GM21717 (cell line): ENCODE data around the gene DLL4.

ENCODE experiments used
- ATAC-seq: cut with Tn5 transposase; IDR thresholded peaks from one replicate; pipeline ENCODE4 v1.9.1; 2021; ENCODE audit warnings: mild to moderate bottlenecking, moderate library complexity; ENCODE audit not compliant: unreplicated experiment

Gene DLL4

DNA sequence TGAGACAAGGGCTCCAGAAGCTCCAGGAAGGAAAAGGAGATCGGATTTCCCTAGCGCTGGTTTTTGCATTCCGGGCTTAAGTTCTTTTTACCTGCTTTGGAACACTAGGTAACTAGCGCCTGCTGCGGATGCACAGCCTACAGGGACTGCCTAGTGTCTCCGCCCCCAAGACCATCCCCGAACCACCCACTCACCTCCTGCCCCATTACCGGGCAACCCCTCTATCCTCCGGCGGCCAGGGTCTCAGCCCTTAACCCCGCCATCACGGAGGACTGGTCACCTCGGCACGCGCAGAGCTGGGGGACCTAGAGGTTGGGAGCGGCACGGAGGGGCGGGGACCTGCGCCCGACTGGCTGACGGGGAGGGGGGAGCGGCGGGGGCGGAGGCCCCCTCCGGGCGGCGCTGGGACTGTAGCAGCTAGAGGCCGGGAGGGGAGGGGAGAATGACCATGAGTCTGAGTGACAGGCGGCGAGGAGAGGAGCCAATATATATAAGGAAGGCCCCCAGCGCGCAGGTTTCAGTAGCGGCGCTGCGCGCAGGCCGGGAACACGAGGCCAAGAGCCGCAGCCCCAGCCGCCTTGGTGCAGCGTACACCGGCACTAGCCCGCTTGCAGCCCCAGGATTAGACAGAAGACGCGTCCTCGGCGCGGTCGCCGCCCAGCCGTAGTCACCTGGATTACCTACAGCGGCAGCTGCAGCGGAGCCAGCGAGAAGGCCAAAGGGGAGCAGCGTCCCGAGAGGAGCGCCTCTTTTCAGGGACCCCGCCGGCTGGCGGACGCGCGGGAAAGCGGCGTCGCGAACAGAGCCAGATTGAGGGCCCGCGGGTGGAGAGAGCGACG lies at the start of gene DLL4:
TSS of gene DLL4 (plus strand) at position 520 of the 839 bp plus-strand sequence. CDS start 329 bp downstream, outside the sequence.
- ATAC-seq, result no peak

DNA sequence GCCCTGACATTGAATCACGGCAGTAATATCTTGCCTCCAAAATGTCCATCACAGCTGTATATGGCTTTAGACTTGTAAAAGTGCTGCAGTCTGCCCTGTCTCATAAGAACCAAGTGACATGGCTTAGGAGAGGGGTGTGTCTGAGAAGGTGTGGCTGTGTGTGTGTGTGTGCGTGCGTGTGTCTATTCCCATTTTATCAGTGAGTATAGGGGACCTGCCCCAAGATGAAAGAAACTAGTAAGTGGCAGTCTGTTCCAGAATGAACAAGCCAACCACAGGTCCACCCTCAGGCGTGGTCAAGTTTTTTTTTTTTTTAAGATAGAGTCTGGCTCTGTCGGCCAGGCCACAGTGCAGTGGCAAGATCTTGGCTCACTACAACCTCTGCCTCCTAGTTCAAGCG lies 49.5 kb upstream of the DLL4 start:
- no peak for ATAC-seq

DNA sequence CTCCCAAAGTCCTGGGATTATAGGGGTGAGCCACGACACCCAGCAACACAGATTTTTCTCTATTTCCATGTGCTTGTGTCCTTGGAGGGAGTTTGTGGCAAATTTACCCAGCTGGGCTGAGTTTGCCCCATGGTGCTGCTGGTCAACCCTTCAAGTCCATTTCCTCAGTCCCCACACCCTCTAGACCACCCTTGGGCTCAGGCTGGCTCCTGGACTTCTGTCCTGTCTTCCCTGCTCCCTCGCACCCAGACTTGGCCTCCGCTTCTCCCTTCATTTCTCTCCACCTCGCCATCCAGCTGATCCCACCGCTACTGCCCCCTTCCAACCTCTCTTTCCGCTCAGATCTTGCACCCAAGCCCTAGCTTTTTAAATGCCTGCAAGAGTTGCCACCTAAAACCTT lies 47.8 kb upstream of the DLL4 start:
- ATAC-seq, result no peak

DNA sequence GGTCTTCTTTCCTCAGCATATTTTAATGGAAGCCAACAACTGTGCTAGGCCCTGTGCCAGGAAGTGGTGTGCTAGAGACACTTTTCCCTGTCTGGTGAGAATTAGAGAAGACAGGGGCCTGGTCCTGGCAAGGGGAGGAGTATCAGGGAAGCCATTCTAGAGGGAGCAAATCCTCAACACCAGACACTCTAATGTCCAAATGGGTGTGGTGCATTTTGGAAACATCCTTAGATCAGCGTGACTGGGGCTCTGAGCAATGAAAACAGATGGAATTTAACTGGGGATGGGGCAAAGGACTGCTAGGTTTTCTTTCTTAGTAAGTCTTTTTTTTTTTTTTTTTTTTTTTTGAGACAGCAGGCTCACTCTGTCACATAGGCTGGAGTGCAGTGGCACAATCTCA lies 42.6 kb upstream of the DLL4 start:
- no peak for ATAC-seq

DNA sequence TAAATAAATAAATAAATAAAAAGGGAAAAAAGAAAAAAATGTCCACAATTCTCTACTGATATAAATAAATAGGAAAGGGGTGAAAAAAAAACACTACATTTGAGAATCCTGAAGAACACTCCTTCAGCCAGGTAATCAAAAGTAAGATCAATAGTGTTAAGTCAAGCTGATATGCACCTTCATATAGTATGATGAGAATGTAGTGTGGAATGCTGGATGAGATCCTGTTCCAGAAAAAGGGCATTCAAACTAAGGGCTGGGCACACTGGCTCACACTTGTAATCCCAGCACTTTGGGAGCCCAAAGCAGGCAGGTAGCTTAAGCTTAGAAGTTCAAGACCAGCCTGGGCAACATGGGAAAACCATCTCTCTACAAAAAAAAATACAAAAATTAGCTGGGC lies 40.0 kb upstream of the DLL4 start:
- no peak for ATAC-seq

DNA sequence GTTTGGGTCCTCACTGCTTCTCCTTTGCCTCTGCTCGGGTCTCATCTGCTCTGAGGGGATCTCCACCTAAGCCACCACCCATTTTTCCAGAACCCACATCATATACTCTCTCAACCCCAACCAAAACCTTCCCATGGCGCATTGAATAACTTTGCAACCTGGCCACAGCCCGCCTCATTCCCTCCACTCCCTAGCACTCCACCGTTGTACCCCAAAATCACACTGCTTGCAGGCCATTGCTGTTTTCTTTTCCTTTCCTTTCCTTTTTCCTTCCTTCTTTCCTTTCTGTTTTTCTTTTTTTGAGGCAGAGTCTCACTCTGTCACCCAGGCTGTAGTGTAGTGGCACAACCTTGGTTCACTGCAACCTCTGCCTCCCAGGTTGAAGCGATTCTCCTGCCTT lies 38.0 kb upstream of the DLL4 start:
- ATAC-seq, result no peak

DNA sequence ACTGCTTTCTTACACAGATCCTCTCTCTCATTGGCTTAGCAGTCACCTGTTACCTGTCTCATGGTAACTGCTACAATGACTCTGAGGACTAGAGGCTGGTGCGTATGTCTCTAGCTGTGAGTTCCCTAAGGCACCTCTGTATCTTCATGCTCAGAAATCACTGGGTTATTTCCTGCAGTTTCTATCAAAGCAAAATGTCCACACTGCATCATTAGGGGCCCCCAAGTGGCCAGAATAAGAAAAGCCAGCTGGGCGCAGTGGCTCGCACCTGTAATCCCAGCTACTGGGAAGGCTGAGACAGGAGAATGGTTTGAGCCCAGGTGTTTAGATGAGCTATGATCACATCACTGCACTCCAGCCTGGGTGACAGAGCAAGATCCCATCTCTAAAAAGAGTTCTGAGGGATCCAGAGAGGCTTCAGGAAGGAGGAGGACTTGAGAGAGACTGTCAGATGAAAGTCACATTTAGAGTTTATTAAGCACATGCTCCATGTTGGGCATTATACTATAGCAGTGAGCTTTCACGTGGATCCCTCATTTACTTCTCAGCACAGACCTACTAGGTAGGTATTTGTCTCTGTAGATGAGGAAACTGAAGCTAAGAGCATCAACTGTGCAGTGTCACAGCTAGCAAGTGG lies 37.2 kb upstream of the DLL4 start:
- no peak for ATAC-seq

DNA sequence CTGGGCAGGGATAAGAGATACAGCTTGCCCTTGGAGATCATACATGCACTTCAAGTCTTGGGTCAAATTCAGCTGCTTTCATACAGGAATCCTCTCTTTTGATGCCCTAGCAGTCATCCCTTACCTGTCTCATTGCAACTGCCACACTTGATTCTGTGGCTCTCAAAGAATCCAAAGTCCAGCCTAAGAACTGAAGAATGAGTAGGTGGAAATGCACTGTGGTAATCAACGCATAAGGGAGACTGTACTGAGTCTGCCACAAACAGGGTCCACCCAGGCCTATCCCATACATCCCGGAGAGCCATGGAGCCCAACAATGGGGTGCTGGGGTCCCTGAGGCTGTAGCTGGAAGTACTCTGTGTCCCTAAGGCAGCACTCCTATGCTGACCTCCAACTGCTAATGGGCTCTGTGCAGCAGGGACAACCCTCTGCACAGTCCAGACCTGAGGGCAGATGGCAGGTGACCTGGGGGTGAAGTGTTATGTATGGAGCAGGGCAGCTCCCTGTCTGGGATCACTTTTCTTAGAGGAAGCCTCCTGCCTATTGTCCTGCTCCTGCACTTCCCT lies 36.6 kb upstream of the DLL4 start:
- no peak for ATAC-seq

DNA sequence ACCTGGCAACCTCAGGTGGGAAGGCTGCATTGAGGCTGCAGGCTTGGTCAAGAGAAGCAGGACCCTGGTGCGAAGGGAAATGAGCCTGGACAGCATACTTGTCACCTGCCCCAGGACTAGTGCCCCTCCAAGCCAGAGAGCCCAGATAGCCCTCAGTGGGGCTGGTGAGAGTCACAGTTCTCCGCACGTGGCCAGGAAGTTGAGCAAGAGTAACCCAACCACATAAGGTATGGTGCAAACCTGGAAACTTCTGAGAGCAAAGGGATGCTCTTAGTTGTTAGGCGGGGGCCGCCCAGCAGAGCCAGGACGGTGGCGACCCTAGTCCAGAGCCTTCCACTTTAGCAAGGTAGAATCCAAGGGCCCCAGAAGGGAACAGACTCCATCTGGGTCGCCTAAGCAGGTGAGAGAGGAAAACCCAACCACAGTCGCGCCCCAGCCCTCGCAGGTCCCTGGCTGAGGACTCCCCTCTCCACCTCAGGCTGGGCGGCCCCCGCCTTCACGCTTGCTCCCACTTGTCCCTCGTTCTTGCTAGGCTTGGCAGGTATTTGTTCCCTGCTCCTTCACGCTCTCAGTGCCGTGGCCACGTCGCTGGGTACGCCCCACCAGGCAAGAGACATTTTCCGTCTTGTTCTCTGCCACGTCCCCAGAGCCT lies 36.0 kb upstream of the DLL4 start:
- no peak for ATAC-seq

DNA sequence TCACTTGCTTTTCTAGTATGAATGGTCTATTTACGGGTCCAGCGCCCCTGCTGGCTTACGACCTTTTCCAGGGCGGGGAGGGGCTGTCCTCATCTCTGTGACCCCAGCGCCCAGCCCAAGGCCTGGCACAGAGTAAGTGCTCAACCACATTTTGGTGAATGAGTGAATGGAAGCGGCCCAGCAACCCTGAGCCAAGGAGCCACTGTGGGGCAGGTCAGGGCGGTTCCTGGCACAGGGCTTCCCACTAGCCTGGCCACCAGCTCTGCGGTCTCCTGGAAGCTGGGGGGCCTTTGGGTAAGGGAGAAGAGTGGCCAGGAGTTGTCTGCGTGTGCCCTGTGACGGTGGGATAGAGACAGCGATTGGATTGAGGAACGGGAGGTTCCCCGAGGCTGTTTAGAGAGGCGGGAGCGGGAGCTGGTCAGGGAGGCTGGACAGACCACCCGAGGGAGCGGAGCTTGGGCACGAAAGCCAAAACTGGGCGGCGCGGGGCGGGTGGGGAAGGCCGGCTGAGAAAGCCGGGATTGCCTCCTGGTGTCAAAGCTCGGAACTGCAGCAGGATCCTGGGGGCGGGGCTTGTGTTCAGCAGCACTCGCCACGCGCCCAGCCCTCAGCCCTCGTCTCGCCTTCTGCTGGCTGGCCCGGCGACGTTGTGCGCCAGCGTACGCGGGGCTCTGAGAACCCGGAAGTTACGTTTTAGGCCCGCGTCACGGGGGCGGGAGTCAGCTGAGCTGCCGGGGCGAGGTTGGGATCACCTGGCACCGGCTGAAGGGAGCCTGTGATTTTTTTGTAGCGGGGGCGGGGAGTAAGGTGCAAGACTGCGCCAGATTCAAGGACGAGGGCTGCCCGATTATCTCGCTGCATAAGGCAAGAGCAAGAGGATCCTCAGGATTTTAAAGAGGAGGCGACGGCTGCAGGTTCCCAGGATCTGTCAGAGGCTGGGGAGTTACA lies 35.1 kb upstream of the DLL4 start, which contains the start of gene VPS18:
TSS of gene VPS18 (plus strand) at position 718 of the 948 bp plus-strand sequence. CDS start 319 bp downstream, outside the sequence.
- ATAC-seq, result peak; percentile 81

DNA sequence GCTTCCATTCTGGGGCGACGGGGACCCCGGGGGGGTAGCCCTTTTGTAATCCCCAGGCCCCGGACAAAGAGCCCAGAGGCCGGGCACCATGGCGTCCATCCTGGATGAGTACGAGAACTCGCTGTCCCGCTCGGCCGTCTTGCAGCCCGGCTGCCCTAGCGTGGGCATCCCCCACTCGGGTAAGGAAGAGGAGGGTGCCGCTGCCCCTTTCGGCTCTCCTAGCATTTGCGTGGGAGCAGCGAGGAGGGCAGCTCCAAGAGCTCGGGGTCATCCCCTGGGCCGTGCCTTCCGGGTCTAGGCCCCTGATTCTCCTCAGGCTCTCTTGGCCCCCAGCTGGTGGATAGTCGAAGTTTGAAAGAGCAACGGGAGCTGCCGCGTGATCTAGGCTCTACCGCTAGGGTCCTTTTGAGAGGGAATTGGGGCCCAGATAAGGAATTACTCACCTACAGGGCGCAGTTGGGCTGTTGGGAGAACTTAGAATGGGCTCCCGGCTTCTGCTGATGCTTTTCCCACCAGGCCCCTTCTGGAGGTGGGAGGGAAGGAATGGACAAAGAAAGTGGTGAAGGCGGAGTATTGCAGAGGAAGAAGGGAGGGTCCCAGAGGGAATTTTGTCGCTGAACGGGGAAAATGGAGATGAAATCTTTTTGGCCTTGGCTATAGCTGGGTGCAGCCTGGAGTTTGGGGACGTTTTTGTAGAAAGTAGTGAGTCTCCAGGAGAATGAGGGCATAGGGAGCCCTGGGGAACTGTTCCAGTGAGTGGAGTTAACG lies 34.3 kb upstream of the DLL4 start:
- no peak for ATAC-seq

DNA sequence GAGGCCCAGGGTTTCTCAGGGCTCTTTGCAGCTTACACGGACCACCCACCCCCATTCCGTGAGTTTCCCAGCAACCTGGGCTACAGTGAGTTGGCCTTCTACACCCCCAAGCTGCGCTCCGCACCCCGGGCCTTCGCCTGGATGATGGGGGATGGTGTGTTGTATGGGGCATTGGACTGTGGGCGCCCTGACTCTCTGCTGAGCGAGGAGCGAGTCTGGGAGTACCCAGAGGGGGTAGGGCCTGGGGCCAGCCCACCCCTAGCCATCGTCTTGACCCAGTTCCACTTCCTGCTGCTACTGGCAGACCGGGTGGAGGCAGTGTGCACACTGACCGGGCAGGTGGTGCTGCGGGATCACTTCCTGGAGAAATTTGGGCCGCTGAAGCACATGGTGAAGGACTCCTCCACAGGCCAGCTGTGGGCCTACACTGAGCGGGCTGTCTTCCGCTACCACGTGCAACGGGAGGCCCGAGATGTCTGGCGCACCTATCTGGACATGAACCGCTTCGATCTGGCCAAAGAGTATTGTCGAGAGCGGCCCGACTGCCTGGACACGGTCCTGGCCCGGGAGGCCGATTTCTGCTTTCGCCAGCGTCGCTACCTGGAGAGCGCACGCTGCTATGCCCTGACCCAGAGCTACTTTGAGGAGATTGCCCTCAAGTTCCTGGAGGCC lies 29.5 kb upstream of the DLL4 start:
- ATAC-seq, result no peak

DNA sequence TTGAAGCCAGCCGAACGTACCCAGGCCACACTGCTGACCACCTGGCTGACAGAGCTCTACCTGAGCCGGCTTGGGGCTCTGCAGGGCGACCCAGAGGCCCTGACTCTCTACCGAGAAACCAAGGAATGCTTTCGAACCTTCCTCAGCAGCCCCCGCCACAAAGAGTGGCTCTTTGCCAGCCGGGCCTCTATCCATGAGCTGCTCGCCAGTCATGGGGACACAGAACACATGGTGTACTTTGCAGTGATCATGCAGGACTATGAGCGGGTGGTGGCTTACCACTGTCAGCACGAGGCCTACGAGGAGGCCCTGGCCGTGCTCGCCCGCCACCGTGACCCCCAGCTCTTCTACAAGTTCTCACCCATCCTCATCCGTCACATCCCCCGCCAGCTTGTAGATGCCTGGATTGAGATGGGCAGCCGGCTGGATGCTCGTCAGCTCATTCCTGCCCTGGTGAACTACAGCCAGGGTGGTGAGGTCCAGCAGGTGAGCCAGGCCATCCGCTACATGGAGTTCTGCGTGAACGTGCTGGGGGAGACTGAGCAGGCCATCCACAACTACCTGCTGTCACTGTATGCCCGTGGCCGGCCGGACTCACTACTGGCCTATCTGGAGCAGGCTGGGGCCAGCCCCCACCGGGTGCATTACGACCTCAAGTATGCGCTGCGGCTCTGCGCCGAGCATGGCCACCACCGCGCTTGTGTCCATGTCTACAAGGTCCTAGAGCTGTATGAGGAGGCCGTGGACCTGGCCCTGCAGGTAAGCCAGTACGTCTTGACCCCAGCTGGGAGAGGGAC lies 28.7 kb upstream of the DLL4 start:
- no peak for ATAC-seq

DNA sequence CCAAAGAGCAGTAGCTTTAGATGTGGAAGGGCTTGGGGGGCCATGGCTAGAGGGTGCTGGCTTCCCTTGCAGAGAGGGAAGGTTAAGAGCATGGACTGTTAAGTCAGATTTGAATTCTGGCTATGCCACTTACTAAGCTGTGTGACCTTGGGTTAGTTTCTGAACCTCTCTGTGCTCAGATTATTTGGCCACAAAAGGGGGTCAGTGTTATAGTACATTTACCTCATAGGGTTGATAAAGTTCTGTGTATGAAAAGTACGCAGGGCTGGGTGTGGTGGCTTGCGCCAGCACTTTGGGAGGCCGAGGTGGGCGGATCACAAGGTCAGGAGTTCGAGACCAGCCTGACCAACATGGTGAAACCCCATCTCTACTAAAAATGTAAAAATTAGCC lies 28.1 kb upstream of the DLL4 start:
- no peak for ATAC-seq

DNA sequence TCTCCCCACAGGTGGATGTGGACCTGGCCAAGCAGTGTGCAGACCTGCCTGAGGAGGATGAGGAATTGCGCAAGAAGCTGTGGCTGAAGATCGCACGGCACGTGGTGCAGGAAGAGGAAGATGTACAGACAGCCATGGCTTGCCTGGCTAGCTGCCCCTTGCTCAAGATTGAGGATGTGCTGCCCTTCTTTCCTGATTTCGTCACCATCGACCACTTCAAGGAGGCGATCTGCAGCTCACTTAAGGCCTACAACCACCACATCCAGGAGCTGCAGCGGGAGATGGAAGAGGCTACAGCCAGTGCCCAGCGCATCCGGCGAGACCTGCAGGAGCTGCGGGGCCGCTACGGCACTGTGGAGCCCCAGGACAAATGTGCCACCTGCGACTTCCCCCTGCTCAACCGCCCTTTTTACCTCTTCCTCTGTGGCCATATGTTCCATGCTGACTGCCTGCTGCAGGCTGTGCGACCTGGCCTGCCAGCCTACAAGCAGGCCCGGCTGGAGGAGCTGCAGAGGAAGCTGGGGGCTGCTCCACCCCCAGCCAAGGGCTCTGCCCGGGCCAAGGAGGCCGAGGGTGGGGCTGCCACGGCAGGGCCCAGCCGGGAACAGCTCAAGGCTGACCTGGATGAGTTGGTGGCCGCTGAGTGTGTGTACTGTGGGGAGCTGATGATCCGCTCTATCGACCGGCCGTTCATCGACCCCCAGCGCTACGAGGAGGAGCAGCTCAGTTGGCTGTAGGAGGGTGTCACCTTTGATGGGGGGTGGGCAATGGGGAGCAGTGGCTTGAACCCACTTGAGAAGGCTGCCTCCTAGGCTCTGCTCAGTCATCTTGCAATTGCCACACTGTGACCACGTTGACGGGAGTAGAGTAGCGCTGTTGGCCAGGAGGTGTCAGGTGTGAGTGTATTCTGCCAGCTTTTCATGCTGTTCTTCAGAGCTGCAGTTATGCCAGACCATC lies 26.3 kb upstream of the DLL4 start:
- no peak for ATAC-seq

DNA sequence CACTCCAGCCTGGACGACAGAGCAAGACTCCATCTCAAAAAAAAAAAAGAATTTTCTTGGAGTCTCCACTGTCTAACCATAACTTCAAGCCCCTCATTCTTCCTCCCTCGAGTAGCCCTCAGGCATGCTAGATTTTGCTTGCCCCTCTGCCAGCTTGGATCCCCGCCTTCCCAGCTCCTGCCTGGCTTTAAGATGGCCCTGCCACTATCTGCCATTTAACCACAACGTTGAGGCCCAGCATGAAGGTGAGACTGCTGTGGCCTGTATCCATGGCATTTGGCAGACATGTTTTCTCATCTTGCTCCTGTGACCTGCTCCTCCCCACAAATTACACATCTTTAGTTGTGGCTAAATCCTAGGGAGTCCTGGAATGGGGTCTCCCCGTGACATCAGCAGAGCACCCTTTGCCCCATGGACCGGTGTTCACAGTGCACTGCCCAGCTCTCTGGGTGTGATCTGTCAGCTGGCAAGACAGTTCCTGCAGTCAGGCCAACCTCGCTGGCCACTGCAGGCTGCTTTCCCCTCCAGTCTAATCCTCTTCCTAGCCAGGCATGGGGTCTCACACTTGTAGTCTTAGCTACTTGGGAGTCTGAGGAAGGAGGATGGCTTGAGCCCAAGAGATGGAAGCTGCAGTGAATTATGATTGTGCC lies 24.5 kb upstream of the DLL4 start:
- no peak for ATAC-seq
